GM12891 (cell line): ENCODE results near the gene LTBP2.

ENCODE experiments used
- PAX5 ChIP-seq: IDR thresholded peaks from 2 replicates; pipeline ENCODE4 v1.6.1; 2011; ENCODE audit warnings: low read length, moderate library complexity, mild to moderate bottlenecking; ENCODE audit not compliant: insufficient read depth, severe bottlenecking
- POLR2A ChIP-seq: IDR thresholded peaks from 2 replicates; pipeline ENCODE4 v1.6.1; 2011; ENCODE audit warnings: low read depth, low read length, control low read depth
- POLR2AphosphoS5 ChIP-seq: IDR thresholded peaks from 2 replicates; pipeline ENCODE4 v1.6.1; 2011; ENCODE audit warnings: low read depth, low read length, control low read depth
- POU2F2 ChIP-seq: IDR thresholded peaks from 2 replicates; pipeline ENCODE4 v1.6.1; 2011; ENCODE audit warnings: low read depth, mild to moderate bottlenecking, control low read depth, low read length, moderate library complexity
- SPI1 ChIP-seq: IDR thresholded peaks from 2 replicates; pipeline ENCODE4 v1.6.1; 2011; ENCODE audit warnings: low read depth, low read length, control low read depth
- TAF1 ChIP-seq: IDR thresholded peaks from 2 replicates; pipeline ENCODE4 v1.6.1; 2011; ENCODE audit warnings: low read depth, low read length, control low read depth

- TF ChIP-seq TAF1: no peak
- no peak for TF ChIP-seq POLR2A
- no peak for TF ChIP-seq SPI1
- TF ChIP-seq POLR2AphosphoS5: no peak
- no peak for TF ChIP-seq POU2F2
- no peak for TF ChIP-seq PAX5
These were observed 76.2 kb downstream of the LTBP2 start for GRCh38 chr14:74535756-74536325.
